KMS-11 (cell line): Measurements from ENCODE around the gene TMIGD2.

Experiments used
- H2AFZ ChIP-seq: fragments of 200-600 bp; sonication (generic); 2 replicates; pipeline ENCODE4 v1.6.1; 2016; ENCODE audit warnings: antibody characterized with exemption, mixed run types, low read depth
- H3K27ac ChIP-seq: fragments of 200-600 bp; sonication (generic); 2 replicates; pipeline ENCODE4 v1.6.1; 2016; ENCODE audit warnings: mild to moderate bottlenecking, mixed run types
- H3K27me3 ChIP-seq: fragments of 200-600 bp; sonication (generic); 2 replicates; pipeline ENCODE4 v1.6.1; 2017; ENCODE audit warnings: mild to moderate bottlenecking, low read depth, mixed run types, moderate library complexity; ENCODE audit not compliant: insufficient read depth
- H3K36me3 ChIP-seq: fragments of 200-600 bp; sonication (generic); 2 replicates; pipeline ENCODE4 v1.6.1; 2017; ENCODE audit warnings: mild to moderate bottlenecking, mixed run types; ENCODE audit not compliant: insufficient read depth
- H3K4me1 ChIP-seq: fragments of 200-600 bp; sonication (generic); 2 replicates; pipeline ENCODE4 v1.6.1; 2016; ENCODE audit warnings: mild to moderate bottlenecking, low read depth, mixed run types; ENCODE audit not compliant: poor library complexity, severe bottlenecking
- H3K4me2 ChIP-seq: fragments of 200-600 bp; sonication (generic); 2 replicates; pipeline ENCODE4 v1.7.0; 2016; ENCODE audit warnings: mild to moderate bottlenecking, mixed run types
- H3K4me3 ChIP-seq: fragments of 200-600 bp; sonication (generic); IDR thresholded peaks from 2 replicates; pipeline ENCODE4 v1.6.1; 2017; ENCODE audit warnings: low read depth, low read length, mixed read lengths; ENCODE audit not compliant: insufficient read depth
- H3K79me2 ChIP-seq: fragments of 200-600 bp; sonication (generic); 2 replicates; pipeline ENCODE4 v1.6.1; 2016; ENCODE audit warnings: low read depth, mixed run types; ENCODE audit not compliant: insufficient read depth
- H3K9ac ChIP-seq: fragments of 200-600 bp; sonication (generic); 2 replicates; pipeline ENCODE4 v1.6.1; 2016; ENCODE audit warnings: mild to moderate bottlenecking, mixed run types
- H4K20me1 ChIP-seq: fragments of 200-600 bp; sonication (generic); 2 replicates; pipeline ENCODE4 v1.6.1; 2016; ENCODE audit warnings: mild to moderate bottlenecking, mixed run types; ENCODE audit not compliant: insufficient read depth
- TF ChIP-seq, protein P1 (sequence below): fragments of 200-600 bp; sonication (generic); conservative IDR thresholded peaks from 2 replicates; pipeline ENCODE4 v1.6.1; 2017; ENCODE audit warnings: low read depth, mild to moderate bottlenecking, antibody characterized with exemption, low read length, moderate library complexity, mixed read lengths

TMIGD2 gene

DNA sequence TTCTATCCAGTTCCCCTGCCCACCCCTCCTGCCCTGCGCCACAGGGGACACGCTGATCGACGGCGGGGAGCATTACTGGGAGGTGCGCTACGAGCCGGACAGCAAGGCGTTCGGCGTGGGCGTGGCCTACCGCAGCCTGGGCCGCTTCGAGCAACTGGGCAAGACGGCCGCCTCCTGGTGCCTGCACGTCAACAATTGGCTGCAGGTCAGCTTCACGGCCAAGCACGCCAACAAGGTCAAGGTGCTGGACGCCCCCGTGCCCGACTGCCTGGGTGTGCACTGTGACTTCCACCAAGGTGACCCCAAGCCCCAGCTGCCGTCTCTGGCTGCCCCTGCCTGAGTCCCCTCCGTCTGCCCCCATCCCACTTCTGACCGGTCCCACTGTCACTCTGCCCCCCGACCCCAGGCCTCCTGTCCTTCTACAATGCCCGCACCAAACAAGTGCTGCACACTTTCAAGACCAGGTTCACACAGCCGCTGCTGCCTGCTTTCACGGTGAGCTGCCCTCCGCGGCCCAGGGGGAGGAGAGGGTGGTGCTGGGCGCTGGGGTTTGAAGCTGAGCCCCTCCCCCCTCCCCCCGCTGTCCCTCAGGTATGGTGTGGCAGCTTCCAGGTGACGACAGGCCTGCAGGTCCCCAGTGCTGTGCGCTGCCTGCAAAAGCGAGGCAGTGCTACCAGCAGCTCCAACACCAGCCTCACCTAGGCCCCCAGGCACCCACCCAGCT lies 20.9 kb upstream of the TMIGD2 start:
- Histone ChIP-seq H2AFZ (no peak overlapping the region), H3K9ac (no peak overlapping the region), H3K27ac (no peak overlapping the region), H3K4me2 (no peak overlapping the region), H3K27me3 (no peaks in the 10 kb centered on the region), H3K79me2 (no peaks in the 10 kb centered on the region), H4K20me1 (no peaks in the 10 kb centered on the region), H3K4me1 (no peaks in the 10 kb centered on the region), H3K4me3 (no peak overlapping the region), H3K36me3 (no peaks in the 10 kb centered on the region)
- TF ChIP-seq, protein P1, sequence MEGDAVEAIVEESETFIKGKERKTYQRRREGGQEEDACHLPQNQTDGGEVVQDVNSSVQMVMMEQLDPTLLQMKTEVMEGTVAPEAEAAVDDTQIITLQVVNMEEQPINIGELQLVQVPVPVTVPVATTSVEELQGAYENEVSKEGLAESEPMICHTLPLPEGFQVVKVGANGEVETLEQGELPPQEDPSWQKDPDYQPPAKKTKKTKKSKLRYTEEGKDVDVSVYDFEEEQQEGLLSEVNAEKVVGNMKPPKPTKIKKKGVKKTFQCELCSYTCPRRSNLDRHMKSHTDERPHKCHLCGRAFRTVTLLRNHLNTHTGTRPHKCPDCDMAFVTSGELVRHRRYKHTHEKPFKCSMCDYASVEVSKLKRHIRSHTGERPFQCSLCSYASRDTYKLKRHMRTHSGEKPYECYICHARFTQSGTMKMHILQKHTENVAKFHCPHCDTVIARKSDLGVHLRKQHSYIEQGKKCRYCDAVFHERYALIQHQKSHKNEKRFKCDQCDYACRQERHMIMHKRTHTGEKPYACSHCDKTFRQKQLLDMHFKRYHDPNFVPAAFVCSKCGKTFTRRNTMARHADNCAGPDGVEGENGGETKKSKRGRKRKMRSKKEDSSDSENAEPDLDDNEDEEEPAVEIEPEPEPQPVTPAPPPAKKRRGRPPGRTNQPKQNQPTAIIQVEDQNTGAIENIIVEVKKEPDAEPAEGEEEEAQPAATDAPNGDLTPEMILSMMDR: no peak

DNA sequence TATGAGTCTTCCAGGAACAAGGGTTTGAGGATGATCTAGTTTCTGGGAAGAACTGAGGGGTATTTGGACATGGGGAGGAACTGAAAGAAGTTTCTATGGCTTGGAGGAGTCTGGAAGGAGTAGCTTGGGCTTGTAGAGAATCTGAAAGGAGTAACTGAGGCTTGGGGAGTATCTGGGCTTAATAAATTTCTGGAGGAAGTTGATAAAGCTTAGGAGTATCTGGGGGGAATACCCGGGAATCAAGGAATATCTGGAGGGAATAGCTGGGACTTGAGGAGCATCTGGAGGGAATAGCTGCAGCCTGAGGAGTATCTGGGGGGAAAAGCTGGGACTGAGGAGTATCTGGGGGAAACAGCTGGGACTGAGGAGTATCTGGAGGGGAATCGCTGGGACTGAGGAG lies 18.2 kb upstream of the TMIGD2 start:
- TF ChIP-seq, protein P1: no peak

DNA sequence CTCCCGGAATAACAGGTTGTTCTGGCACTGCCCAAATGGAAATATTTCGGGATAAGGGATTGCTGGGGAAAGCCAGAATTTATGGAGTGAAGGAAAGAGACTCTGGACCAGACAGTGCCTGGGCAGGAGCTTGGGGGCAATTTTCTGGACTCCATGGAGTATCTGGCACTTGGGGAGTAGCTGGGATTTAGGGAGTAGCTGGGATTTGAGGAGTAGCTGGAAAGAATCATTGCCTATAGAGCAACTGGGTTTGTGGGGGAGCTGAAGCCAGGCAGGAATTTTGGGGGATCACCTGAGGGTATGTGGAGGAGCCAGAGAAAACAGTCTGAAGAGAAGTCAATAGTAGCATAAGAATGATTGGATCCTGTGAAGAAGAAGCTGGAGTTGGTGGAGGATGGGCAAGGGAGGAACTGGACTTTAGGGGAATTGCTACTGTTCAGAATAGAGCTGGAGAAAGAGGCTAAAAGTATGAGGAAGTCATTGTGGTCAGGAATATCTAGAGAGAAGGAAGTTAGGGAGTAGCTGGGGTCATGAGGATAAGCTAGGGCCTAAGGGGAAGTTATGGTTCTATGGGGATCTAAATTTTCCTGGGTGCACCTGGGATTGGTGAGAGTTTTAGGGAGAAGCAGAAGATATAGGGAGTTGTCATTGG lies 17.0 kb upstream of the TMIGD2 start:
- Histone ChIP-seq H3K4me1 (no peaks in the 10 kb centered on the region), H3K27ac (no peak overlapping the region), H3K27me3 (no peaks in the 10 kb centered on the region; the same call in 1 of the 2 replicates), H3K79me2 (no peaks in the 10 kb centered on the region), H3K9ac (no peak overlapping the region), H3K4me2 (no peak overlapping the region), H3K36me3 (no peaks in the 10 kb centered on the region), H3K4me3 (no peak overlapping the region), H2AFZ (no peak overlapping the region), H4K20me1 (no peaks in the 10 kb centered on the region)
- TF ChIP-seq, protein P1: no peak

More for the DNA sequence above, 18.2 kb upstream of the TMIGD2 start:
- H3K27ac ChIP-seq: no peak overlapping the region
- no peaks in the 10 kb centered on the region for H4K20me1 ChIP-seq
- H3K27me3 ChIP-seq: no peaks in the 10 kb centered on the region; the same call in 1 of the 2 replicates
- no peaks in the 10 kb centered on the region for H3K79me2 ChIP-seq
- H3K4me2 ChIP-seq: no peak overlapping the region
- H3K4me3 ChIP-seq: no peak overlapping the region
- no peak overlapping the region for H2AFZ ChIP-seq
- no peaks in the 10 kb centered on the region for H3K4me1 ChIP-seq
- H3K9ac ChIP-seq: no peak overlapping the region
- no peaks in the 10 kb centered on the region for H3K36me3 ChIP-seq

DNA sequence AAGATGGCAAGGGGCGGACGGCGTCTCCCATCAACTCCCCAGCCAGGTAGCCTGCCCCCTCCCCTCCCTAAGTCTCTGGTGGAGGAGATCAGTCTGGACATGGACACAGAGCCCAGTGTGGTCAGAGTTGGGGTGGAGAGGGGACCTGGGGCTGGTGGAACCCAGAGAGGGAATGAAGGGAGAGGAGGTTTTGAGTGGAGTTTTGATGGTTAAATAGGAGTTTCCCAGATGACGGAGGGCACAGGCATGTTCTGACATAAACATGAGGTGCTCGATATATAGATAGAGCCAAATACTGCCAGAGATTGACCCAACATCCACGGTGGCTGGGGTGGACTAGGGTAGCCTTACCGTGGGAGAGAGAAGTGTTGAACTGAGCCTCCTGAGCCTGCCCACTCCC lies 16.3 kb upstream of the TMIGD2 start:
- Histone ChIP-seq H3K4me2 (no peak overlapping the region), H3K4me3 (no peak overlapping the region), H3K9ac (no peak overlapping the region), H3K4me1 (no peaks in the 10 kb centered on the region), H3K36me3 (no peaks in the 10 kb centered on the region), H4K20me1 (no peaks in the 10 kb centered on the region), H3K27ac (no peak overlapping the region), H3K27me3 (no peaks in the 10 kb centered on the region; the same call in 1 of the 2 replicates), H3K79me2 (no peaks in the 10 kb centered on the region), H2AFZ (no peak overlapping the region)
- TF ChIP-seq, protein P1: no peak
